ENCODE results near the gene DAPK2.
A peak's percentile ranks its signal among the peaks of the same experiment; 100 is the strongest.

The DAPK2 gene

GRCh38 chr15:63946524-63947065 is 99.7 kb downstream of the DAPK2 start:
- Histone ChIP-seq H3K4me3 (ENCODE audit: low read length, poor library complexity, severe bottlenecking) (no peak overlapping the region), H3K36me3 (ENCODE audit: insufficient read depth, low read length) (no peaks in the 10 kb centered on the region), H3K4me1 (ENCODE audit: insufficient read depth, low read length, poor library complexity, severe bottlenecking) (no peaks in the 10 kb centered on the region), H3K9me2 (replicated peaks; ENCODE audit: low read depth, low read length) (no peaks in the 10 kb centered on the region), H3F3A (ENCODE audit: low read depth) (no peaks in the 10 kb centered on the region), H2AFZ (ENCODE audit: low read length) (no peak overlapping the region; the same call in 1 of the 2 replicates), H4K20me1 (ENCODE audit: insufficient read depth, low read length, poor library complexity, severe bottlenecking) (no peaks in the 10 kb centered on the region), H3K79me2 (ENCODE audit: insufficient read depth, low read length) (no peaks in the 10 kb centered on the region), H3K9ac (ENCODE audit: low read depth, low read length, poor library complexity, severe bottlenecking) (no peak overlapping the region), H3K9me3 (ENCODE audit: insufficient read depth, low read depth, low read length) (no peaks in the 10 kb centered on the region), H3K27me3 (ENCODE audit: insufficient read depth, low read length, poor library complexity, severe bottlenecking) (no peaks in the 10 kb centered on the region), H3K4me2 (ENCODE audit: low read depth, low read length, poor library complexity, severe bottlenecking) (no peak overlapping the region)
- TF ChIP-seq CTCF (conservative IDR thresholded peaks at IDR 0.05; ENCODE audit: low read length) (no peak), EZH2phosphoT487 (IDR thresholded peaks at IDR 0.05; ENCODE audit: borderline replicate concordance) (no peak)

GRCh38 chr15:63945838-63946298 is 100.4 kb downstream of the DAPK2 start:
- H3K9ac ChIP-seq (ENCODE audit: low read depth, low read length, poor library complexity, severe bottlenecking) = no peak overlapping the region
- no peaks in the 10 kb centered on the region for H3K9me3 ChIP-seq (ENCODE audit: insufficient read depth, low read depth, low read length)
- no peaks in the 10 kb centered on the region for H3K27me3 ChIP-seq (ENCODE audit: insufficient read depth, low read length, poor library complexity, severe bottlenecking)
- H2AFZ ChIP-seq (ENCODE audit: low read length) = peak overlapping the region; percentile 65
- no peaks in the 10 kb centered on the region for H3K36me3 ChIP-seq (ENCODE audit: insufficient read depth, low read length)
- no peak overlapping the region for H3K4me2 ChIP-seq (ENCODE audit: low read depth, low read length, poor library complexity, severe bottlenecking)
- no peaks in the 10 kb centered on the region for H4K20me1 ChIP-seq (ENCODE audit: insufficient read depth, low read length, poor library complexity, severe bottlenecking)
- H3K4me3 ChIP-seq (ENCODE audit: low read length, poor library complexity, severe bottlenecking) = no peak overlapping the region
- H3K79me2 ChIP-seq (ENCODE audit: insufficient read depth, low read length) = no peaks in the 10 kb centered on the region
- TF ChIP-seq EZH2phosphoT487 (IDR thresholded peaks at IDR 0.05; ENCODE audit: borderline replicate concordance) = no peak
- no peak for TF ChIP-seq CTCF (conservative IDR thresholded peaks at IDR 0.05; ENCODE audit: low read length)
- H3F3A ChIP-seq (ENCODE audit: low read depth) = no peaks in the 10 kb centered on the region
- no peaks in the 10 kb centered on the region for H3K9me2 ChIP-seq (replicated peaks; ENCODE audit: low read depth, low read length)
- H3K4me1 ChIP-seq (ENCODE audit: insufficient read depth, low read length, poor library complexity, severe bottlenecking) = no peaks in the 10 kb centered on the region

- no peaks in the 10 kb centered on the region for H3K27me3 ChIP-seq (ENCODE audit: insufficient read depth, low read length, poor library complexity, severe bottlenecking)
- no peaks in the 10 kb centered on the region for H3K9me3 ChIP-seq (ENCODE audit: insufficient read depth, low read depth, low read length)
- no peaks in the 10 kb centered on the region for H3F3A ChIP-seq (ENCODE audit: low read depth)
- no peaks in the 10 kb centered on the region for H3K79me2 ChIP-seq (ENCODE audit: insufficient read depth, low read length)
- no peaks in the 10 kb centered on the region for H4K20me1 ChIP-seq (ENCODE audit: insufficient read depth, low read length, poor library complexity, severe bottlenecking)
- H3K36me3 ChIP-seq (ENCODE audit: insufficient read depth, low read length) = no peaks in the 10 kb centered on the region
- H3K9me2 ChIP-seq (replicated peaks; ENCODE audit: low read depth, low read length) = no peaks in the 10 kb centered on the region
- no peak overlapping the region for H3K4me3 ChIP-seq (ENCODE audit: low read length, poor library complexity, severe bottlenecking)
- no peaks in the 10 kb centered on the region for H3K4me1 ChIP-seq (ENCODE audit: insufficient read depth, low read length, poor library complexity, severe bottlenecking)
- H2AFZ ChIP-seq (ENCODE audit: low read length) = peak overlapping the region; percentile 65
- no peak overlapping the region for H3K9ac ChIP-seq (ENCODE audit: low read depth, low read length, poor library complexity, severe bottlenecking)
- no peak overlapping the region for H3K4me2 ChIP-seq (ENCODE audit: low read depth, low read length, poor library complexity, severe bottlenecking)
- TF ChIP-seq EZH2phosphoT487 (IDR thresholded peaks at IDR 0.05; ENCODE audit: borderline replicate concordance) (no peak), CTCF (conservative IDR thresholded peaks at IDR 0.05; ENCODE audit: low read length) (peak; percentile 98)
Observed at GRCh38 chr15:63945007-63945788, 101.1 kb downstream of the DAPK2 start.

Measured in Loucy (cell line).